HEK293 (cell line): ENCODE measurements around the gene SF1.

Experiments
- CTCF ChIA-PET: fragments of 350-600 bp; formaldehyde crosslinking; extraction: SDS; loops from one replicate; lab custom pipeline; 2021; ENCODE audit warnings: antibody characterized with exemption; lab: Yijun Ruan, JAX
- POLR2A ChIA-PET: fragments of 300-600 bp; formaldehyde crosslinking; extraction: SDS; loops from one replicate; lab custom pipeline; 2020; ENCODE audit warnings: antibody characterized with exemption, inconsistent platforms; lab: Yijun Ruan, JAX
- H3K27ac ChIP-seq: fragments of 200-500 bp; sonication (Bioruptor generic); 2 replicates; pipeline ENCODE4 v1.5.1; 2014; ENCODE audit warnings: low read depth, low read length, control low read depth, inconsistent platforms; ENCODE audit errors: extremely low read depth
- H3K36me3 ChIP-seq, 2 experiments: fragments of 200-500 bp in 1 of 2; sonication (Bioruptor generic) in 1 of 2; 1 replicate in 1 of 2; 2 replicates in 1 of 2; pipeline ENCODE4 v1.5.1; 2014 to 2017; ENCODE audit warnings: inconsistent platforms in 2 of 2, low read length in 2 of 2; ENCODE audit not compliant: control insufficient read depth in 2 of 2, insufficient read depth in 1 of 2
- H3K4me1 ChIP-seq: fragments of 200-500 bp; sonication (Bioruptor generic); 2 replicates; pipeline ENCODE4 v1.5.1; 2014; ENCODE audit warnings: mild to moderate bottlenecking, low read length, inconsistent platforms; ENCODE audit not compliant: control insufficient read depth, insufficient read depth
- H3K4me3 ChIP-seq: 2 replicates; pipeline ENCODE4 v1.5.1; 2011; ENCODE audit warnings: low read depth, mild to moderate bottlenecking, control low read depth, low read length, moderate library complexity
- H3K9me3 ChIP-seq: fragments of 200-500 bp; sonication (Bioruptor generic); 2 replicates; pipeline ENCODE4 v1.5.1; 2014; ENCODE audit warnings: low read depth, low read length, inconsistent platforms; ENCODE audit not compliant: control insufficient read depth, insufficient read depth
- EGR2 ChIP-seq: fragments of 450-650 bp; formaldehyde crosslinking; IDR thresholded peaks from 2 replicates; pipeline ENCODE4 v1.5.1; 2016; ENCODE audit warnings: low read depth, missing biosample characterization, missing genetic modification characterization
- GLIS2 ChIP-seq: fragments of 450-650 bp; formaldehyde crosslinking; IDR thresholded peaks from 2 replicates; pipeline ENCODE4 v1.5.1; 2016; ENCODE audit warnings: missing biosample characterization, missing genetic modification characterization
- HOXD13 ChIP-seq: sonication (generic); formaldehyde crosslinking; IDR thresholded peaks from 2 replicates; pipeline ENCODE4 v1.8.0; 2022; ENCODE audit warnings: missing genetic modification reagents, borderline replicate concordance
- KLF8 ChIP-seq: fragments of 450-650 bp; formaldehyde crosslinking; IDR thresholded peaks from 2 replicates; pipeline ENCODE4 v1.5.1; 2016; ENCODE audit warnings: missing biosample characterization, missing genetic modification characterization
- MEIS1 ChIP-seq: sonication (generic); formaldehyde crosslinking; IDR thresholded peaks from 2 replicates; pipeline ENCODE4 v1.8.1; 2022; ENCODE audit warnings: missing genetic modification reagents, mild to moderate bottlenecking, borderline replicate concordance
- TRIM28 ChIP-seq: IDR thresholded peaks from 2 replicates; pipeline ENCODE4 v1.6.1; 2011; ENCODE audit warnings: low read length, control low read depth, borderline replicate concordance
- ZBTB1 ChIP-seq: fragments of 450-650 bp; formaldehyde crosslinking; IDR thresholded peaks from 2 replicates; pipeline ENCODE4 v1.5.1; 2016; ENCODE audit warnings: missing biosample characterization, missing genetic modification characterization
- ZBTB17 ChIP-seq: fragments of 450-650 bp; formaldehyde crosslinking; IDR thresholded peaks from 2 replicates; pipeline ENCODE4 v1.5.1; 2016; ENCODE audit warnings: missing biosample characterization, missing genetic modification characterization
- ZEB2 ChIP-seq: fragments of 450-650 bp; formaldehyde crosslinking; IDR thresholded peaks from 2 replicates; pipeline ENCODE4 v1.5.1; 2016; ENCODE audit warnings: missing biosample characterization, missing genetic modification characterization
- ZNF169 ChIP-seq: fragments of 450-650 bp; formaldehyde crosslinking; IDR thresholded peaks from 2 replicates; pipeline ENCODE4 v1.5.1; 2016; ENCODE audit warnings: missing biosample characterization, missing genetic modification characterization
- ZNF266 ChIP-seq: fragments of 450-650 bp; formaldehyde crosslinking; IDR thresholded peaks from 2 replicates; pipeline ENCODE4 v1.5.1; 2016; ENCODE audit warnings: missing biosample characterization, missing genetic modification characterization, low read depth
- ZNF510 ChIP-seq: fragments of 450-650 bp; formaldehyde crosslinking; IDR thresholded peaks from 2 replicates; pipeline ENCODE4 v1.5.1; 2018; ENCODE audit warnings: mild to moderate bottlenecking, missing genetic modification characterization, missing biosample characterization; ENCODE audit not compliant: insufficient replicate concordance
- ZNF513 ChIP-seq: fragments of 450-650 bp; IDR thresholded peaks from 2 replicates; pipeline ENCODE4 v1.5.1; 2018; ENCODE audit warnings: missing biosample characterization, missing genetic modification characterization
- ZNF600 ChIP-seq: fragments of 450-650 bp; formaldehyde crosslinking; IDR thresholded peaks from 2 replicates; pipeline ENCODE4 v1.5.1; 2016; ENCODE audit warnings: missing biosample characterization, missing genetic modification characterization
- ZNF654 ChIP-seq: fragments of 450-650 bp; formaldehyde crosslinking; IDR thresholded peaks from 2 replicates; pipeline ENCODE4 v1.5.1; 2016; ENCODE audit warnings: low read depth, missing biosample characterization, missing genetic modification characterization
- ZNF658 ChIP-seq: fragments of 450-650 bp; formaldehyde crosslinking; IDR thresholded peaks from 2 replicates; pipeline ENCODE4; 2016; ENCODE audit warnings: missing biosample characterization, missing genetic modification characterization
- ZNF664 ChIP-seq: fragments of 450-650 bp; formaldehyde crosslinking; IDR thresholded peaks from 2 replicates; pipeline ENCODE4 v1.5.1; 2016; ENCODE audit warnings: missing biosample characterization, missing genetic modification characterization
- ZNF777 ChIP-seq: fragments of 450-650 bp; formaldehyde crosslinking; IDR thresholded peaks from 2 replicates; pipeline ENCODE4 v1.5.1; 2017; ENCODE audit warnings: missing biosample characterization, missing genetic modification characterization, borderline replicate concordance
- TF ChIP-seq, protein P1 (sequence below): fragments of 450-650 bp; formaldehyde crosslinking; IDR thresholded peaks from 2 replicates; pipeline ENCODE4 v1.5.1; 2016; ENCODE audit warnings: missing biosample characterization, missing genetic modification characterization
- TF ChIP-seq, protein P2 (sequence below): fragments of 450-650 bp; formaldehyde crosslinking; IDR thresholded peaks from 2 replicates; pipeline ENCODE4 v1.5.1; 2016; ENCODE audit warnings: missing biosample characterization, missing genetic modification characterization
- TF ChIP-seq, protein P3 (sequence below): fragments of 450-650 bp; formaldehyde crosslinking; IDR thresholded peaks from 2 replicates; pipeline ENCODE4 v1.5.1; 2016; ENCODE audit warnings: missing biosample characterization, missing genetic modification characterization

Gene SF1

DNA sequence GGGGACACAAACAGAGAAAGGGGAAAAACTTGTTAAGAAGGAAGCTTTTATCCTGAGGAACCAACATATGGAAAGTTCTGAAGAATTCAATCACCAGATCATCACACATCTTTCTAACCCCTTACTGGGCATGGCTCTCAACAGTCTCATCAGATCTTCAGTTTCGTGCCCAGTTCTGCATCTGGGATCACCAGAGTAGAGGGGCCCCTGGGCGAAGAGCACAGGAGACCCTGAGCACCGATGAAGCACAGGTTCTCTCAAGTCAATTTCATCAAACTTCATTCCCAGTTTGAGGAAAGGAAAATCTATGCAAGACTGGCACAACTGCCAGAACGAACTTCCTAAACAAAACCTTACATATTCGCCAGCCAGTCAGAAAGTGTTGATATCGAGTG is 10.0 kb downstream of the SF1 start:
- H3K4me1 ChIP-seq, result peaks cover 7% of the 10 kb centered on the region
- no peak overlapping the region for H3K27ac ChIP-seq
- H3K36me3 ChIP-seq, result peaks cover 12 to 99% of the 10 kb centered on the region in 2 experiments
- ChIA-PET POLR2A (interaction anchor here (1.0 kb wide), 1 partner anchor 10 kb away, joined by 7 read pairs; the partner anchor contains the start of gene SF1), CTCF (interaction anchor here (0.6 to 2.1 kb wide), 11 partner anchors 8 to 380 kb away, joined by 3 to 13 read pairs (median 4); partner anchors contain the start of gene SF1)
- no peaks in the 10 kb centered on the region for H3K9me3 ChIP-seq
- H3K4me3 ChIP-seq, result no peak overlapping the region
- TF ChIP-seq, protein P1, sequence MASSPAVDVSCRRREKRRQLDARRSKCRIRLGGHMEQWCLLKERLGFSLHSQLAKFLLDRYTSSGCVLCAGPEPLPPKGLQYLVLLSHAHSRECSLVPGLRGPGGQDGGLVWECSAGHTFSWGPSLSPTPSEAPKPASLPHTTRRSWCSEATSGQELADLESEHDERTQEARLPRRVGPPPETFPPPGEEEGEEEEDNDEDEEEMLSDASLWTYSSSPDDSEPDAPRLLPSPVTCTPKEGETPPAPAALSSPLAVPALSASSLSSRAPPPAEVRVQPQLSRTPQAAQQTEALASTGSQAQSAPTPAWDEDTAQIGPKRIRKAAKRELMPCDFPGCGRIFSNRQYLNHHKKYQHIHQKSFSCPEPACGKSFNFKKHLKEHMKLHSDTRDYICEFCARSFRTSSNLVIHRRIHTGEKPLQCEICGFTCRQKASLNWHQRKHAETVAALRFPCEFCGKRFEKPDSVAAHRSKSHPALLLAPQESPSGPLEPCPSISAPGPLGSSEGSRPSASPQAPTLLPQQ, result no peak
- no peak for TF ChIP-seq ZNF169 (tag by site-specific recombination)
- no peak for TF ChIP-seq MEIS1
- TF ChIP-seq ZNF658 (tag by site-specific recombination), result no peak
- TF ChIP-seq ZNF513 (tag by site-specific recombination), result no peak
- no peak for TF ChIP-seq HOXD13 (CRISPR knock-in tag)
- no peak for TF ChIP-seq ZNF664 (tag by site-specific recombination)
- no peak for TF ChIP-seq ZNF266 (tag by site-specific recombination)
- TF ChIP-seq ZNF510 (tag by site-specific recombination), result no peak
- no peak for TF ChIP-seq TRIM28

DNA sequence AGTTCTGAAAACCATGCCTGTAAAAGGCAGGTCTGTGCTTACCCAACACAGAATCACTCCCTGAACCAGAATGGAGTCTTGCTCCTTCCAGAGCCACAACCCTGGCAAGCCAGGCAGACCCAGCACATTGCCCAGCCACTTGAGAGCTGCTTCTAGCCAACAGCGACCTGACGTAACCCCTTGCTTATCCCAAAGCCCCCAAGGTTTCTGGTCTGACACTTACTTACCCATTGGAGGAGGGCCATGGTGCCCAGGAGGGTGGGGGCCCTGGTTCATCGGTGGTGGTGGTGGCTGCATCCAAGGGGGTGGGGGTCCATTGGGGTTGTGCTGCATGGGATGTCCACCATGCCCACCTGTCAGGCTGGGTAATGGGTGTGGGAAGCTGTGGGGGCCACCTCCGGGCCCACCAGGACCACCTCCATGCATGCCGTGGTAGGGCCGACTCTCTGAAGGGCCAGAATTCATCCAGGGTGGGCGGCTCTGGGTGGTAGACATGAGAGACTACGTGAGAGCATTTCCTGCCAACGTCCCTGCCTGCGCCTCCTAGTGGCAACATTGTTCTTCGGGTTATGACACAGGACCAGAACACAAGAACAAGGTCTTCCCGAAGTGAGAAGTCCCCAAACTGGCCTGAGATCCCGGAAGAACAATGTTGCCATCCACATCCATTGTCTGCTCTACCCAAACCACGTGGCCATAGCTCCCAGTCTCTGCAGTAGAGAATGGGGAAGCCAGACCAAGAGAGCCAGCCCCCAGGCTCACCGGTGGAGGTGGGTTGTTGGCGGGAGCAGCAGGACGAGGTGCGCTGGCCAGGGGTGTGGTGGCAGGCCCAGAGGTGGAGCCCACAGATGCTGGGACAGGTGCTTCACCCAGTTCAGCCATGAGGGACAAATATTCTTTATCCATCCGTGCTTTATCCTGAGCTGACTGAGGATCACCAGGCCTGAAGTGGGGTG is 10.7 kb downstream of the SF1 start:
- H3K9me3 ChIP-seq, result no peaks in the 10 kb centered on the region
- ChIA-PET POLR2A (interaction anchor here (1.0 kb wide), 1 partner anchor 11 kb away, joined by 7 read pairs; the partner anchor contains the start of gene SF1), CTCF (interaction anchor here (0.6 to 2.1 kb wide), 11 partner anchors 9 to 379 kb away, joined by 3 to 13 read pairs (median 4); partner anchors contain the start of gene SF1)
- H3K4me3 ChIP-seq, result no peak overlapping the region
- no peak overlapping the region for H3K27ac ChIP-seq
- peaks cover 7 to 98% of the 10 kb centered on the region in 2 experiments for H3K36me3 ChIP-seq
- H3K4me1 ChIP-seq, result peaks cover 7% of the 10 kb centered on the region
- no peak for TF ChIP-seq ZBTB17 (tag by site-specific recombination)
- no peak for TF ChIP-seq KLF8
- no peak for TF ChIP-seq ZNF777 (tag by site-specific recombination)
- TF ChIP-seq ZEB2 (tag by site-specific recombination), result 0 out of 2 replicates have a peak, but pooled peaks have one; percentile 21
- TF ChIP-seq GLIS2, result peak; percentile 40; the same call in 1 of the 2 replicates
- TF ChIP-seq EGR2, result 0 out of 2 replicates have a peak, but pooled peaks have one; percentile 24
- no peak for TF ChIP-seq ZBTB1 (tag by site-specific recombination)
- peak; percentile 49 for TF ChIP-seq ZNF600 (tag by site-specific recombination)
- TF ChIP-seq, protein P2, sequence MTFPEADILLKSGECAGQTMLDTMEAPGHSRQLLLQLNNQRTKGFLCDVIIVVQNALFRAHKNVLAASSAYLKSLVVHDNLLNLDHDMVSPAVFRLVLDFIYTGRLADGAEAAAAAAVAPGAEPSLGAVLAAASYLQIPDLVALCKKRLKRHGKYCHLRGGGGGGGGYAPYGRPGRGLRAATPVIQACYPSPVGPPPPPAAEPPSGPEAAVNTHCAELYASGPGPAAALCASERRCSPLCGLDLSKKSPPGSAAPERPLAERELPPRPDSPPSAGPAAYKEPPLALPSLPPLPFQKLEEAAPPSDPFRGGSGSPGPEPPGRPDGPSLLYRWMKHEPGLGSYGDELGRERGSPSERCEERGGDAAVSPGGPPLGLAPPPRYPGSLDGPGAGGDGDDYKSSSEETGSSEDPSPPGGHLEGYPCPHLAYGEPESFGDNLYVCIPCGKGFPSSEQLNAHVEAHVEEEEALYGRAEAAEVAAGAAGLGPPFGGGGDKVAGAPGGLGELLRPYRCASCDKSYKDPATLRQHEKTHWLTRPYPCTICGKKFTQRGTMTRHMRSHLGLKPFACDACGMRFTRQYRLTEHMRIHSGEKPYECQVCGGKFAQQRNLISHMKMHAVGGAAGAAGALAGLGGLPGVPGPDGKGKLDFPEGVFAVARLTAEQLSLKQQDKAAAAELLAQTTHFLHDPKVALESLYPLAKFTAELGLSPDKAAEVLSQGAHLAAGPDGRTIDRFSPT (tag by site-specific recombination), result peak; percentile 27; the same call in 1 of the 2 replicates
- TF ChIP-seq, protein P3, sequence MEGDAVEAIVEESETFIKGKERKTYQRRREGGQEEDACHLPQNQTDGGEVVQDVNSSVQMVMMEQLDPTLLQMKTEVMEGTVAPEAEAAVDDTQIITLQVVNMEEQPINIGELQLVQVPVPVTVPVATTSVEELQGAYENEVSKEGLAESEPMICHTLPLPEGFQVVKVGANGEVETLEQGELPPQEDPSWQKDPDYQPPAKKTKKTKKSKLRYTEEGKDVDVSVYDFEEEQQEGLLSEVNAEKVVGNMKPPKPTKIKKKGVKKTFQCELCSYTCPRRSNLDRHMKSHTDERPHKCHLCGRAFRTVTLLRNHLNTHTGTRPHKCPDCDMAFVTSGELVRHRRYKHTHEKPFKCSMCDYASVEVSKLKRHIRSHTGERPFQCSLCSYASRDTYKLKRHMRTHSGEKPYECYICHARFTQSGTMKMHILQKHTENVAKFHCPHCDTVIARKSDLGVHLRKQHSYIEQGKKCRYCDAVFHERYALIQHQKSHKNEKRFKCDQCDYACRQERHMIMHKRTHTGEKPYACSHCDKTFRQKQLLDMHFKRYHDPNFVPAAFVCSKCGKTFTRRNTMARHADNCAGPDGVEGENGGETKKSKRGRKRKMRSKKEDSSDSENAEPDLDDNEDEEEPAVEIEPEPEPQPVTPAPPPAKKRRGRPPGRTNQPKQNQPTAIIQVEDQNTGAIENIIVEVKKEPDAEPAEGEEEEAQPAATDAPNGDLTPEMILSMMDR, result peak; percentile 56
- 0 out of 2 replicates have a peak, but pooled peaks have one; percentile 14 for TF ChIP-seq ZNF654 (tag by site-specific recombination)
